GM06990 (cell line): ENCODE data around the gene THPO.

ENCODE experiments used
- DNase-seq: peaks from one replicate; pipeline ENCODE4 v3.0.0-alpha.2; 2011; ENCODE audit not compliant: insufficient read length; ENCODE audit errors: extremely low read depth
- H3K27me3 ChIP-seq: replicated peaks from 2 replicates; pipeline ENCODE4 v1.6.0; 2011; ENCODE audit warnings: low read length; ENCODE audit not compliant: control insufficient read depth, insufficient read depth
- H3K36me3 ChIP-seq: 2 replicates; pipeline ENCODE4 v1.5.1; 2011; ENCODE audit warnings: low read length; ENCODE audit not compliant: control insufficient read depth, insufficient read depth
- H3K4me3 ChIP-seq: replicated peaks from 2 replicates; pipeline ENCODE4 v1.5.1; 2011; ENCODE audit warnings: low read depth, mild to moderate bottlenecking, control low read depth, low read length
- CTCF ChIP-seq: IDR thresholded peaks from 2 replicates; pipeline ENCODE4 v1.5.1; 2011; ENCODE audit warnings: low read length, control low read depth, mild to moderate bottlenecking, inconsistent platforms; ENCODE audit not compliant: insufficient read depth, poor library complexity, severe bottlenecking

Gene THPO

GRCh38 chr3:184415203-184415490 lies 37.1 kb upstream of the THPO start:
- no peaks in the 10 kb centered on the region for H3K27me3 ChIP-seq
- no peak for DNase-seq
- TF ChIP-seq CTCF = no peak
- H3K4me3 ChIP-seq = no peak overlapping the region
- H3K36me3 ChIP-seq = no peaks in the 10 kb centered on the region

DNA sequence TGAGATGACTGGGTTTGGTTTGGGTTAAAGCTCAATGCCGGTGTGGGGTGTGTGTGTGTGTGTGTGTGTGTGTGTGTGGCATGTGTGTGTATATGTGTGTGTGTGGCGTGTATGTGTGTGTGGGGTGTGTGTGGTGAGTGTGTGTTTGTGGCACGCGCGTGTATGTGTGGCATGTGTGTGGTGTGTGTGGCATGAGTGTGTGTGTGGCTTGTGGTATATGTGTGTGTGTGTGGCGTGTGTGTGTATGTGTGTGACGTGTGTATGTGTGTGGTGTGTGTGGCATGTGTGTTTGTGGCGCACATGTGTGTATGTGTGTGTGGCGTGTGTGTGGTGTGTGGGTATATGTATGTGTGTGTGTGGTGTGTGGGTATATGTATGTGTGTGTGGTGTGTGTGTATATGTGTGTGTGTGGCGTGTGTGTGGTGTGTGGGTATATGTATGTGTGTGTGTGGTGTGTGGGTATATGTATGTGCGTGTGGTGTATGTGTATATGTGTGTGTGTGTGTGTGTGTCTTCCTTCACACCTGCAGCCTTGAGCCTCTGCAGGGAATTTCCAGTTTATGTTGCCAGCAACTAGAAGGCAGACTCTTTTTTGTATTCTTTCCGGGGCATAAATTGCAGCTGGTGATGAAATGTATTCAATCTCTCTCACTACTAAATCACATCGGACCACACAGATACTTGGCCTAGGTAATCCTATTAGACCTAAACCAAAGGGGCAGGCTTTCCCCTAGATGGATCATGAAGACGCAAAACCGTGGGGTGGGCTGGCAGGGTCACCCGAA lies 36.6 kb upstream of the THPO start:
- no peak for TF ChIP-seq CTCF
- Histone ChIP-seq H3K4me3 (no peak overlapping the region), H3K36me3 (no peaks in the 10 kb centered on the region), H3K27me3 (no peaks in the 10 kb centered on the region; the same call in 1 of the 2 replicates)
- no peak for DNase-seq

DNA sequence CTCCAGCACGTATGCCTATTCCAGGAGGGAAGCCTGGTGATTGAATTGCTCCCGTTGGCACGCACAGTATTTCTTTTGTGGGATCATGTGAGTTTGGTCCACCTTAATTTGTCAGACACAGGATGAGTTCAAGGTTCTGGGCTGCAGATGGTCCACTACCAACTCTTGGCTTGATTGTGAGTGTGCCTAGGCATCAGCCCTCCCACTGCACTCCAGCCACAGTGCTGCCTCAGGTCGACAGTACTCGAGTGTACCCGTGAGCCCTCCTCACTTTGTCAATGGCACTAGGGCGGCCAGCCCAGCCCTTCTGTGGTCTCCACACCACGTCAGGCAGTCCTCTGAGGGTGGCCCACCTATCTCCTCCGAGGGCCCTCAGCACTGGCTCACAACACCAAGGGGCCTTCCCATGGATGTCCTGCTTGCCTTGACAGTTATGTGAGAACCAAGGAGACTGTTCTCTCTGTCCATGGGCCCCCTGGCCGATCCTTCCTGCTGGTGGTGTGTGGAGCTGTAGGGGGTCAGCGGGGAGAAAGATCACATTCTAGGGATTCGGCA lies 32.0 kb upstream of the THPO start:
- Histone ChIP-seq H3K27me3 (no peaks in the 10 kb centered on the region; the same call in 1 of the 2 replicates), H3K4me3 (no peak overlapping the region), H3K36me3 (no peaks in the 10 kb centered on the region)
- no peak for TF ChIP-seq CTCF
- DNase-seq = no peak

- no peaks in the 10 kb centered on the region; the same call in 1 of the 2 replicates for H3K27me3 ChIP-seq
- no peak for DNase-seq
- H3K36me3 ChIP-seq = no peaks in the 10 kb centered on the region
- H3K4me3 ChIP-seq = no peak overlapping the region
- no peak for TF ChIP-seq CTCF
Measured at GRCh38 chr3:184409331-184409926, 31.4 kb upstream of the THPO start.

GRCh38 chr3:184405075-184406030 lies 27.3 kb upstream of the THPO start:
- H3K36me3 ChIP-seq = no peaks in the 10 kb centered on the region
- H3K4me3 ChIP-seq = no peak overlapping the region
- no peaks in the 10 kb centered on the region; the same call in 1 of the 2 replicates for H3K27me3 ChIP-seq
- no peak for DNase-seq
- TF ChIP-seq CTCF = no peak
